ENCODE data around the gene TGM3.
"Not testable (repeated sequence)": the region's sequence is repeated elsewhere in the genome, so short reads cannot be mapped to it uniquely, and the experiment has no call there.

Gene TGM3

DNA sequence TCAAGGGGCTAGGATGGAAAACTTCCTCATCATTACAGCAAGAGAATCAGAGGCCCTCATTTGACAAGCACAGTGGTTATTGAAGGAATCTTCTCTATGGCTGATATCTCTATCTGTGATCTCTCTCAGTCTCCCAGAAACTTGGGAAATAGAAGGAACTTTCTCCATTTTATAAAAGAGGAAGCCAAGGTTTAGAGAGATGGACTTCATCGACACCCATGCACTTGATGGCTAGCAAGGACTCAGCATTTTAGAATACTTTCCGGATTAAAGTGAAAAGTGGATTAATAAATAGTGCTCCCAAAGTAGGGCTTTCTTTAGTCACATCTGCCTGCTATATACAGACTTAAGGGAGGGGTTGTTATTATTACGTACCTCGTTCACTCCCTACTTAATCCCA is 34.2 kb upstream of the TGM3 start:
- Histone ChIP-seq H3K36me3 (ENCODE audit: insufficient read depth, low read length) (no peaks in the 10 kb centered on the region), H3K9me3 (replicated peaks; ENCODE audit: low read length) (no peaks in the 10 kb centered on the region), H3K4me2 (ENCODE audit: low read length) (no peak overlapping the region), H3K4me1 (ENCODE audit: control insufficient read depth, insufficient read depth, low read length) (no peaks in the 10 kb centered on the region), H3K27me3 (ENCODE audit: control insufficient read depth, insufficient read depth, low read length) (peaks cover 5% of the 10 kb centered on the region), H3K9ac (ENCODE audit: low read depth, low read length) (no peak overlapping the region), H3K4me3 (ENCODE audit: low read length) (no peak overlapping the region)

DNA sequence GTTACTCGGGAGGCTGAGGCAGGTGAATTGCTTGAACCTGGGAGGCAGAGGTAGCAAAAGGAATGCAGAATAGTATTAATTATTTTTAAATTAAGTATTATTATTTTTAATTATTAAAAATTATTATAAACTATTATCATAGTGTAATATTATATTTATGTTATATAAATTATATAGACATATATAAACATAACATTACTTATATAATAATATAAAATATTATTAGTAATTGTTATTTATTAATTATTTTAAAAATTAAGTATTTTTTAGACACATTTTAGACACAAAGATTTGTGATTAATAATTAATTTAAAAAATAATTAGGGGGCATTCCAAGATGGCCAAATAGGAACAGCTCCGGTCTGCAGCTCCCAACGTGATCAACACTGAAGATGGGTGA is 31.7 kb upstream of the TGM3 start:
- H3K27me3 ChIP-seq (ENCODE audit: control insufficient read depth, insufficient read depth, low read length): peaks cover 4% of the 10 kb centered on the region
- H3K4me1 ChIP-seq (ENCODE audit: control insufficient read depth, insufficient read depth, low read length): no peaks in the 10 kb centered on the region
- no peak overlapping the region for H3K4me3 ChIP-seq (ENCODE audit: low read length)
- H3K9ac ChIP-seq (ENCODE audit: low read depth, low read length): no peak overlapping the region
- H3K9me3 ChIP-seq (replicated peaks; ENCODE audit: low read length): no peaks in the 10 kb centered on the region
- no peaks in the 10 kb centered on the region for H3K36me3 ChIP-seq (ENCODE audit: insufficient read depth, low read length)
- no peak overlapping the region for H3K4me2 ChIP-seq (ENCODE audit: low read length)

- not testable (repeated sequence) for H3K9me3 ChIP-seq (replicated peaks; ENCODE audit: low read length)
These were observed 31.0 kb upstream of the TGM3 start for GRCh38 chr20:2264621-2265374.

DNA sequence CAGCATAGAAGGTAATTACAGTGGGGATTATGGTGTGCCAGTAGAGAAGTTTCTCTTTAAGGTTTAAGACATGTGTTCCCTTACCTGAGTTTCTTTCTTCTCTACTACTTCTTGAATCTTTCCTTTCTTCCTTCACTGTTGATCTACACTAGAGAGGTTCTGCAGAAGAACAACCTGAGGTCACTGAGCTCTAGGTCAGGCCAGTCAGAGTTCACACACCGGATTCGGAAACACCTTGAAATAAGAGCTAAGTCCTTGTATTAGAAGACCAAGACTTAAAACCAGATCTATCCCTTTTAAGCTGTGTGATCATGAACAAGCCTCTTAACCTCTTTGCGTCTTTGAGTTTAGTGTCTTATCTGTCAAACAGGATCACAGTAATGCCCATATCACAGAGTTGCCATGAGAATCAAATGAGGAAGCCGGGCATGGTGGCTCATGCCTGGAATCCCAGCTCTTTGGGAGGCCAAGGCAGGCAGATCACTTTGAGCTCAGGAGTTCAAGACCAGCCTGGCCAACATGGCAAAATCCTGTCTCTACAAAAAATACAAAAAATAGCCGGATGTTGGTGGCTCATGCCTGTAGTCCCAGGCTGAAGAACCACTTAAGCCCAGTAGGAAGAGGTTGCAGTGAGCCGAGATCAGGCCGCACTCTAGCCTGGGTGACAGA is 22.0 kb upstream of the TGM3 start:
- no peak overlapping the region for H3K4me2 ChIP-seq (ENCODE audit: low read length)
- H3K9me3 ChIP-seq (replicated peaks; ENCODE audit: low read length): no peaks in the 10 kb centered on the region

More at GRCh38 chr20:2264621-2265374, 31.0 kb upstream of the TGM3 start:
- not testable (repeated sequence) for H3K36me3 ChIP-seq (ENCODE audit: insufficient read depth, low read length); H3K4me1 ChIP-seq (ENCODE audit: control insufficient read depth, insufficient read depth, low read length); H3K27me3 ChIP-seq (ENCODE audit: control insufficient read depth, insufficient read depth, low read length); H3K4me3 ChIP-seq (ENCODE audit: low read length); H3K4me2 ChIP-seq (ENCODE audit: low read length); H3K9ac ChIP-seq (ENCODE audit: low read depth, low read length)

DNA sequence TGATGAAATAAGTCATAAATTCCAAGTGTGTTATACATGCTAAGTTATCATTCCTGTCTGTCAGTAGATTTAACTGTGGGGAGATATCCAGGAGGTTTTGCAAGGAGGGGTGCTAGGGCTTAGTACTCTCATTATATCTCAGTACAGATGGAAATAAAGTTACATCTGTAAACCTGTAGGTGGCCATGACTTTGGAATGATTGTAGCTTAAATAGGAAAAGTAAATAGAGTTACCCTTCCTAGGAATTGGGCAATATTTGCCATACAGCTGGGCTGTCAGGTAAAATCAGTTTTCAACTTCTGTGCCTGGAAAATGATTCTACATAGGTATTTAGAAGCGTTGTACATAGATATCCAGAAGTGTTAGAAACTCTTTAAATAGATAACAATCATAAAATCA is 19.8 kb upstream of the TGM3 start:
- peaks cover 44% of the 10 kb centered on the region for H3K27me3 ChIP-seq (ENCODE audit: control insufficient read depth, insufficient read depth, low read length)
- no peaks in the 10 kb centered on the region for H3K9me3 ChIP-seq (replicated peaks; ENCODE audit: low read length)
- H3K4me3 ChIP-seq (ENCODE audit: low read length): no peak overlapping the region
- no peak overlapping the region for H3K4me2 ChIP-seq (ENCODE audit: low read length)
- no peaks in the 10 kb centered on the region for H3K4me1 ChIP-seq (ENCODE audit: control insufficient read depth, insufficient read depth, low read length)
- H3K9ac ChIP-seq (ENCODE audit: low read depth, low read length): no peak overlapping the region
- no peaks in the 10 kb centered on the region for H3K36me3 ChIP-seq (ENCODE audit: insufficient read depth, low read length)

More for the DNA sequence above, 22.0 kb upstream of the TGM3 start:
- Histone ChIP-seq H3K27me3 (ENCODE audit: control insufficient read depth, insufficient read depth, low read length) (peaks cover 31% of the 10 kb centered on the region), H3K36me3 (ENCODE audit: insufficient read depth, low read length) (no peaks in the 10 kb centered on the region), H3K9ac (ENCODE audit: low read depth, low read length) (no peak overlapping the region), H3K4me3 (ENCODE audit: low read length) (no peak overlapping the region), H3K4me1 (ENCODE audit: control insufficient read depth, insufficient read depth, low read length) (no peaks in the 10 kb centered on the region)

GRCh38 chr20:2279253-2279779 is 16.5 kb upstream of the TGM3 start:
- Histone ChIP-seq H3K9me3 (replicated peaks; ENCODE audit: low read length) (no peaks in the 10 kb centered on the region), H3K9ac (ENCODE audit: low read depth, low read length) (no peak overlapping the region), H3K27me3 (ENCODE audit: control insufficient read depth, insufficient read depth, low read length) (peaks cover 34% of the 10 kb centered on the region), H3K4me1 (ENCODE audit: control insufficient read depth, insufficient read depth, low read length) (no peaks in the 10 kb centered on the region), H3K36me3 (ENCODE audit: insufficient read depth, low read length) (no peaks in the 10 kb centered on the region), H3K4me2 (ENCODE audit: low read length) (no peak overlapping the region), H3K4me3 (ENCODE audit: low read length) (no peak overlapping the region)

DNA sequence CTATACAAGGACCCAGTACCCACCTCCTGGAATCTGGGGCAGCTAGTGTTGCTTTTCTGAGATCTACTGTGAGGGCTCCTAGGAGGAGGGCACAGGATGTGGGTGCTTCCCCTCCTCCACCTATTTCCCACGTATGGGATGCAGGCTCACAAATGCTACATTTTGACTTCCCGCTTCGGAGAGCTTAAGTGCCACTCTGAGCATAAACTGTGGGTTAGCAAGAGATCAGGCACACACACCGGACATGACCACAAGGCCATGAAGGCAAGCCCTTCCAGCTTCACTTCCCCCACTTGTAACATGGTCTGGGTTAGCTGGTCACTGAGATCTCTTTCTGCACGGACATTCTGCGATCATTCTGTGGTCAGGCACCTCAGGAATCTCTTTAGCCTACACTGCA is 15.7 kb upstream of the TGM3 start:
- no peaks in the 10 kb centered on the region for H3K4me1 ChIP-seq (ENCODE audit: control insufficient read depth, insufficient read depth, low read length)
- H3K4me2 ChIP-seq (ENCODE audit: low read length): no peak overlapping the region
- H3K27me3 ChIP-seq (ENCODE audit: control insufficient read depth, insufficient read depth, low read length): peaks cover 32% of the 10 kb centered on the region
- no peak overlapping the region for H3K9ac ChIP-seq (ENCODE audit: low read depth, low read length)
- no peaks in the 10 kb centered on the region for H3K9me3 ChIP-seq (replicated peaks; ENCODE audit: low read length)
- H3K4me3 ChIP-seq (ENCODE audit: low read length): no peak overlapping the region
- H3K36me3 ChIP-seq (ENCODE audit: insufficient read depth, low read length): no peaks in the 10 kb centered on the region

DNA sequence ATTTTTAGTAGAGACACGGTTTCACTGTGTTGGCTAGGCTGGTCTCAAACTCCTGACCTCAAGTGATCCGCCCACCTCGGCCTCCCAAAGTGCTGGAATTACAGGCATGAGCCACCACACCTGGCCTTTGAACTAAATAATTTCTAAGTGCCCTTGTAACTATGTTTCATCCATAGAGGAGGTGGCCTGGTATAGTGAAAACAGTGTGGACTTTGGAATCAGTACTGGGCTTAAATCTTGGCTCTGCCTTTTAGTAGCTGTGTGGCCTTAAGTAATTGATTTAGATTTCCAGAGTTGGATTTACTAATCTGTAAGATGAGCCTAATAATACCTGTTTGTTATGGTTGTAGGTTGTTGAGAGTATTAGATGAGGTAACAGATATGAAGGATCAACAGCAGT is 14.2 kb upstream of the TGM3 start:
- H3K9ac ChIP-seq (ENCODE audit: low read depth, low read length): no peak overlapping the region
- no peaks in the 10 kb centered on the region for H3K36me3 ChIP-seq (ENCODE audit: insufficient read depth, low read length)
- no peaks in the 10 kb centered on the region for H3K4me1 ChIP-seq (ENCODE audit: control insufficient read depth, insufficient read depth, low read length)
- no peaks in the 10 kb centered on the region for H3K9me3 ChIP-seq (replicated peaks; ENCODE audit: low read length)
- no peak overlapping the region for H3K4me2 ChIP-seq (ENCODE audit: low read length)
- H3K4me3 ChIP-seq (ENCODE audit: low read length): no peak overlapping the region
- H3K27me3 ChIP-seq (ENCODE audit: control insufficient read depth, insufficient read depth, low read length): peaks cover 26% of the 10 kb centered on the region

GRCh38 chr20:2282181-2282580 is 13.6 kb upstream of the TGM3 start:
- peaks cover 21% of the 10 kb centered on the region for H3K27me3 ChIP-seq (ENCODE audit: control insufficient read depth, insufficient read depth, low read length)
- H3K4me2 ChIP-seq (ENCODE audit: low read length): no peak overlapping the region
- H3K4me3 ChIP-seq (ENCODE audit: low read length): no peak overlapping the region
- no peaks in the 10 kb centered on the region for H3K9me3 ChIP-seq (replicated peaks; ENCODE audit: low read length)
- no peaks in the 10 kb centered on the region for H3K4me1 ChIP-seq (ENCODE audit: control insufficient read depth, insufficient read depth, low read length)
- H3K36me3 ChIP-seq (ENCODE audit: insufficient read depth, low read length): no peaks in the 10 kb centered on the region
- H3K9ac ChIP-seq (ENCODE audit: low read depth, low read length): no peak overlapping the region

GRCh38 chr20:2283706-2284423 is 11.9 kb upstream of the TGM3 start:
- no peak overlapping the region for H3K9ac ChIP-seq (ENCODE audit: low read depth, low read length)
- no peaks in the 10 kb centered on the region for H3K4me1 ChIP-seq (ENCODE audit: control insufficient read depth, insufficient read depth, low read length)
- H3K27me3 ChIP-seq (ENCODE audit: control insufficient read depth, insufficient read depth, low read length): peaks cover 13% of the 10 kb centered on the region
- H3K4me2 ChIP-seq (ENCODE audit: low read length): no peak overlapping the region
- H3K36me3 ChIP-seq (ENCODE audit: insufficient read depth, low read length): no peaks in the 10 kb centered on the region
- no peak overlapping the region for H3K4me3 ChIP-seq (ENCODE audit: low read length)
- H3K9me3 ChIP-seq (replicated peaks; ENCODE audit: low read length): no peaks in the 10 kb centered on the region

- Histone ChIP-seq H3K4me3 (ENCODE audit: low read length) (no peak overlapping the region), H3K27me3 (ENCODE audit: control insufficient read depth, insufficient read depth, low read length) (peaks cover 5% of the 10 kb centered on the region), H3K4me1 (ENCODE audit: control insufficient read depth, insufficient read depth, low read length) (no peaks in the 10 kb centered on the region), H3K9ac (ENCODE audit: low read depth, low read length) (no peak overlapping the region), H3K4me2 (ENCODE audit: low read length) (no peak overlapping the region), H3K9me3 (replicated peaks; ENCODE audit: low read length) (no peaks in the 10 kb centered on the region), H3K36me3 (ENCODE audit: insufficient read depth, low read length) (no peaks in the 10 kb centered on the region)
These were observed 10.6 kb upstream of the TGM3 start for GRCh38 chr20:2285193-2285592.

All from skeletal muscle satellite cell (primary cell).